H9 (cell line): ENCODE data around the gene MIS12. TPM values are rescaled to one million over a fixed set of nuclear protein-coding genes. Genes with fewer than 3 reads are reported as not detected.

Source experiments
- DNase-seq: peaks from one replicate; pipeline ENCODE4 v3.0.0-alpha.2; 2017
- H2AFZ ChIP-seq: one replicate; pipeline ENCODE4 v1.6.1; 2013; ENCODE audit warnings: mild to moderate bottlenecking, low read length, control low read depth, moderate library complexity
- H2AK5ac ChIP-seq: 2 replicates; pipeline ENCODE4 v1.6.1; 2013; ENCODE audit warnings: low read length, control low read depth, mixed read lengths; ENCODE audit not compliant: insufficient read length
- H2BK120ac ChIP-seq: one replicate; pipeline ENCODE4 v1.6.1; 2013; ENCODE audit warnings: low read depth, mild to moderate bottlenecking, low read length, control low read depth, inconsistent platforms; ENCODE audit not compliant: poor library complexity, severe bottlenecking
- H2BK12ac ChIP-seq: 2 replicates; pipeline ENCODE4 v1.6.1; 2013; ENCODE audit warnings: low read length, control low read depth, mixed read lengths, low read depth; ENCODE audit not compliant: insufficient read length
- H2BK15ac ChIP-seq: 2 replicates; pipeline ENCODE4 v1.6.1; 2013; ENCODE audit warnings: low read depth, low read length, control low read depth
- H2BK20ac ChIP-seq: one replicate; pipeline ENCODE4 v1.6.1; 2013; ENCODE audit warnings: low read depth, mild to moderate bottlenecking, low read length, control low read depth, inconsistent platforms; ENCODE audit not compliant: poor library complexity, severe bottlenecking
- H2BK5ac ChIP-seq: 2 replicates; pipeline ENCODE4 v1.6.1; 2013; ENCODE audit warnings: low read length, control low read depth, mixed read lengths; ENCODE audit not compliant: insufficient read length
- H3K14ac ChIP-seq: 2 replicates; pipeline ENCODE4 v1.6.1; 2013; ENCODE audit warnings: low read length, control low read depth; ENCODE audit not compliant: insufficient read depth
- H3K18ac ChIP-seq: 2 replicates; pipeline ENCODE4 v1.6.1; 2013; ENCODE audit warnings: low read depth, mild to moderate bottlenecking, mixed read lengths, low read length, control low read depth; ENCODE audit not compliant: insufficient read length
- H3K23ac ChIP-seq: 2 replicates; pipeline ENCODE4 v1.6.1; 2013; ENCODE audit warnings: low read length, control low read depth, mixed read lengths, low read depth; ENCODE audit not compliant: insufficient read length
- H3K23me2 ChIP-seq: 2 replicates; pipeline ENCODE4 v1.6.1; 2013; ENCODE audit warnings: low read depth, mild to moderate bottlenecking, mixed read lengths, low read length, control low read depth; ENCODE audit not compliant: insufficient read length, poor library complexity, severe bottlenecking
- H3K27ac ChIP-seq: 2 replicates; pipeline ENCODE4 v1.5.1; 2013; ENCODE audit warnings: low read length, control low read depth, mixed read lengths, low read depth; ENCODE audit not compliant: insufficient read length
- H3K27me3 ChIP-seq: 2 replicates; pipeline ENCODE4 v1.6.1; 2013; ENCODE audit warnings: low read length, control low read depth, inconsistent platforms; ENCODE audit not compliant: insufficient read depth
- H3K4ac ChIP-seq: 2 replicates; pipeline ENCODE4 v1.6.1; 2013; ENCODE audit warnings: low read depth, mild to moderate bottlenecking, control low read depth, inconsistent platforms, low read length, moderate library complexity
- H3K4me1 ChIP-seq: 2 replicates; pipeline ENCODE4 v1.6.1; 2013; ENCODE audit warnings: low read length, control low read depth, inconsistent platforms; ENCODE audit not compliant: insufficient read depth
- H3K4me2 ChIP-seq: 2 replicates; pipeline ENCODE4 v1.6.1; 2013; ENCODE audit warnings: low read length, control low read depth, mixed read lengths; ENCODE audit not compliant: insufficient read length, insufficient read depth
- H3K56ac ChIP-seq: 2 replicates; pipeline ENCODE4 v1.6.1; 2013; ENCODE audit warnings: low read depth, mild to moderate bottlenecking, mixed read lengths, low read length, control low read depth; ENCODE audit not compliant: insufficient read length
- H3K79me1 ChIP-seq: 2 replicates; pipeline ENCODE4 v1.6.1; 2013; ENCODE audit warnings: low read depth, mild to moderate bottlenecking, moderate library complexity, low read length, control low read depth, inconsistent platforms; ENCODE audit not compliant: insufficient read depth, poor library complexity, severe bottlenecking
- H3K79me2 ChIP-seq: 2 replicates; pipeline ENCODE4 v1.6.1; 2013; ENCODE audit warnings: low read length, control low read depth, inconsistent platforms; ENCODE audit not compliant: insufficient read depth
- H3K9ac ChIP-seq: 2 replicates; pipeline ENCODE4 v1.6.1; 2013; ENCODE audit warnings: low read length, control low read depth, mixed read lengths; ENCODE audit not compliant: insufficient read length; ENCODE audit errors: extremely low read depth
- H3K9me3 ChIP-seq: one replicate; pipeline ENCODE4 v1.6.1; 2013; ENCODE audit warnings: low read depth, low read length, inconsistent platforms; ENCODE audit not compliant: control insufficient read depth
- H3T11ph ChIP-seq: one replicate; pipeline ENCODE4 v1.6.1; 2013; ENCODE audit warnings: mild to moderate bottlenecking, low read length, control low read depth, inconsistent platforms
- H4K20me1 ChIP-seq: one replicate; pipeline ENCODE4 v1.6.1; 2013; ENCODE audit not compliant: control insufficient read depth, insufficient read length, insufficient read depth
- H4K5ac ChIP-seq: 2 replicates; pipeline ENCODE4 v1.6.1; 2013; ENCODE audit warnings: low read depth, mild to moderate bottlenecking, mixed read lengths, low read length, control low read depth; ENCODE audit not compliant: insufficient read length
- H4K8ac ChIP-seq: replicated peaks from 2 replicates; pipeline ENCODE4 v1.6.1; 2013; ENCODE audit warnings: low read length, control low read depth, mixed read lengths, low read depth; ENCODE audit not compliant: insufficient read length
- H4K91ac ChIP-seq: 2 replicates; pipeline ENCODE4 v1.6.1; 2013; ENCODE audit warnings: low read depth, mild to moderate bottlenecking, moderate library complexity, mixed read lengths, low read length, control low read depth; ENCODE audit not compliant: insufficient read length
- H3K27ac Mint-ChIP-seq, 3 experiments: 2 replicates in 2 of 3; 3 replicates in 1 of 3; pipeline ENCODE4 v1.8.0; 2020 to 2021; ENCODE audit warnings: mixed read lengths in 3 of 3, mild to moderate bottlenecking in 1 of 3, moderate library complexity in 1 of 3
- H3K27me3 Mint-ChIP-seq: 2 replicates; pipeline ENCODE4 v1.8.0; 2021; ENCODE audit warnings: low read depth, mild to moderate bottlenecking, moderate library complexity, mixed read lengths
- H3K36me3 Mint-ChIP-seq, 3 experiments: 2 replicates in 2 of 3; 3 replicates in 1 of 3; pipeline ENCODE4 v1.8.0; 2020 to 2021; ENCODE audit warnings: low read depth in 3 of 3, mixed read lengths in 3 of 3; ENCODE audit not compliant: insufficient read depth in 1 of 3
- H3K4me1 Mint-ChIP-seq, 2 experiments: 2 replicates each; pipeline ENCODE4 v1.8.0; 2020; ENCODE audit warnings: mixed read lengths in 2 of 2
- H3K4me3 Mint-ChIP-seq, 2 experiments: 2 replicates in 1 of 2; 3 replicates in 1 of 2; pipeline ENCODE4 v1.8.0; 2020 to 2021; ENCODE audit warnings: mild to moderate bottlenecking in 2 of 2, mixed read lengths in 2 of 2, moderate library complexity in 1 of 2
- H3K9me3 Mint-ChIP-seq, 2 experiments: 2 replicates in 1 of 2; 3 replicates in 1 of 2; pipeline ENCODE4 v1.8.0; 2020; ENCODE audit warnings: mild to moderate bottlenecking in 2 of 2, mixed read lengths in 2 of 2, moderate library complexity in 1 of 2
- WGBS: extraction: QIAGEN DNeasy Blood & Tissue Kit; methylation state at CpG from one replicate; pipeline ENCODE4 v1.1.7; 2013; ENCODE audit warnings: missing lambda C conversion rate, low lambda C conversion rate, mixed read lengths; ENCODE audit not compliant: insufficient read length; ENCODE audit errors: extremely low coverage; 5-methylcytosine and 5-hydroxymethylcytosine counted together
- total RNA-seq: library from RNA; stranded (reverse); gene quantifications from 2 replicates; pipeline ENCODE4 v1.2.1, GENCODE V29; 2021
- TF ChIP-seq, protein P1 (sequence below): fragments of 200-600 bp; sonication (generic); conservative IDR thresholded peaks from 3 replicates; pipeline ENCODE4 v1.8.0; 2021; ENCODE audit warnings: antibody characterized with exemption, mild to moderate bottlenecking

MIS12 gene
- total RNA-seq, 1 experiment from 2014 or later, result 30.7 TPM

GRCh38 chr17:5540321-5540720 is 54.0 kb downstream of the MIS12 start:
- Mint-ChIP-seq H3K36me3 (no peaks in the 10 kb centered on the region), H3K27me3 (peaks cover 9% of the 10 kb centered on the region)
- no CpG with 5 or more reads among the region's 7 CpGs for WGBS

More at GRCh38 chr17:5540321-5540720, 54.0 kb downstream of the MIS12 start:
- H3K79me1 ChIP-seq, result no peaks in the 10 kb centered on the region
- no peak overlapping the region for H3K27ac ChIP-seq
- H3K18ac ChIP-seq, result no peak overlapping the region
- no peak overlapping the region for H4K8ac ChIP-seq
- no peaks in the 10 kb centered on the region for H4K20me1 ChIP-seq
- H3K4me1 ChIP-seq, result no peaks in the 10 kb centered on the region; the same call in 1 of the 2 replicates
- no peak overlapping the region for H2AFZ ChIP-seq
- no peak overlapping the region for H2BK120ac ChIP-seq
- no peak overlapping the region for H2BK5ac ChIP-seq
- H3K14ac ChIP-seq, result no peak overlapping the region
- no peaks in the 10 kb centered on the region for H3K79me2 ChIP-seq
- no peak overlapping the region for H3T11ph ChIP-seq
- no peak overlapping the region for H2AK5ac ChIP-seq
- H3K56ac ChIP-seq, result no peak overlapping the region
- H2BK20ac ChIP-seq, result no peak overlapping the region
- H3K27me3 ChIP-seq, result no peaks in the 10 kb centered on the region
- no peak for DNase-seq
- H3K9ac ChIP-seq, result no peak overlapping the region
- no peak overlapping the region for H4K5ac ChIP-seq
- Mint-ChIP-seq H3K9me3 (no peaks in the 10 kb centered on the region; a peak in 1 of 5 replicates), H3K4me1 (peaks cover 9 to 11% of the 10 kb centered on the region in 2 experiments), H3K27ac (no peak overlapping the region; a peak in 2 of 7 replicates), H3K4me3 (no peak overlapping the region)
- H4K91ac ChIP-seq, result no peak overlapping the region
- TF ChIP-seq, protein P1, sequence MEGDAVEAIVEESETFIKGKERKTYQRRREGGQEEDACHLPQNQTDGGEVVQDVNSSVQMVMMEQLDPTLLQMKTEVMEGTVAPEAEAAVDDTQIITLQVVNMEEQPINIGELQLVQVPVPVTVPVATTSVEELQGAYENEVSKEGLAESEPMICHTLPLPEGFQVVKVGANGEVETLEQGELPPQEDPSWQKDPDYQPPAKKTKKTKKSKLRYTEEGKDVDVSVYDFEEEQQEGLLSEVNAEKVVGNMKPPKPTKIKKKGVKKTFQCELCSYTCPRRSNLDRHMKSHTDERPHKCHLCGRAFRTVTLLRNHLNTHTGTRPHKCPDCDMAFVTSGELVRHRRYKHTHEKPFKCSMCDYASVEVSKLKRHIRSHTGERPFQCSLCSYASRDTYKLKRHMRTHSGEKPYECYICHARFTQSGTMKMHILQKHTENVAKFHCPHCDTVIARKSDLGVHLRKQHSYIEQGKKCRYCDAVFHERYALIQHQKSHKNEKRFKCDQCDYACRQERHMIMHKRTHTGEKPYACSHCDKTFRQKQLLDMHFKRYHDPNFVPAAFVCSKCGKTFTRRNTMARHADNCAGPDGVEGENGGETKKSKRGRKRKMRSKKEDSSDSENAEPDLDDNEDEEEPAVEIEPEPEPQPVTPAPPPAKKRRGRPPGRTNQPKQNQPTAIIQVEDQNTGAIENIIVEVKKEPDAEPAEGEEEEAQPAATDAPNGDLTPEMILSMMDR, result no peak
- no peak overlapping the region for H2BK12ac ChIP-seq
- H3K4ac ChIP-seq, result no peak overlapping the region
- H3K23ac ChIP-seq, result no peak overlapping the region
- no peak overlapping the region for H2BK15ac ChIP-seq
- H3K23me2 ChIP-seq, result no peaks in the 10 kb centered on the region
- no peak overlapping the region for H3K4me2 ChIP-seq
- H3K9me3 ChIP-seq, result no peaks in the 10 kb centered on the region

Other genes with a start within 250 kb of the MIS12 start
- gene RABEP1, start 204.3 kb upstream of the MIS12 start, total RNA-seq, result 44.6 and 46.9 TPM in 2 replicates
- gene NUP88, start 66.9 kb upstream of the MIS12 start, total RNA-seq, result 96.5 and 98.2 TPM in 2 replicates
- 78.9 and 81.9 TPM in 2 replicates for gene RPAIN, start 66.4 kb upstream of the MIS12 start, total RNA-seq
- gene C1QBP, start 47.4 kb upstream of the MIS12 start, total RNA-seq, result 390 and 395 TPM in 2 replicates
- gene DHX33, start 17.6 kb upstream of the MIS12 start, total RNA-seq, result 66.7 and 69.9 TPM in 2 replicates
- 83.2 and 85.6 TPM in 2 replicates for gene DERL2, start 388 bp upstream of the MIS12 start, total RNA-seq
- gene NLRP1, start 97.9 kb downstream of the MIS12 start, total RNA-seq, result 11.0 and 12.1 TPM in 2 replicates